Erythroblast (primary cell): ENCODE measurements around the gene GNA12.

Source experiments
- GATA1 ChIP-seq: IDR thresholded peaks from 2 replicates; pipeline ENCODE4 v1.6.1; 2011; ENCODE audit warnings: low read depth, mild to moderate bottlenecking, control low read depth, low read length, moderate library complexity
- POLR2A ChIP-seq: IDR thresholded peaks from 2 replicates; pipeline ENCODE4 v1.6.1; 2011; ENCODE audit warnings: mild to moderate bottlenecking, low read length

DNA sequence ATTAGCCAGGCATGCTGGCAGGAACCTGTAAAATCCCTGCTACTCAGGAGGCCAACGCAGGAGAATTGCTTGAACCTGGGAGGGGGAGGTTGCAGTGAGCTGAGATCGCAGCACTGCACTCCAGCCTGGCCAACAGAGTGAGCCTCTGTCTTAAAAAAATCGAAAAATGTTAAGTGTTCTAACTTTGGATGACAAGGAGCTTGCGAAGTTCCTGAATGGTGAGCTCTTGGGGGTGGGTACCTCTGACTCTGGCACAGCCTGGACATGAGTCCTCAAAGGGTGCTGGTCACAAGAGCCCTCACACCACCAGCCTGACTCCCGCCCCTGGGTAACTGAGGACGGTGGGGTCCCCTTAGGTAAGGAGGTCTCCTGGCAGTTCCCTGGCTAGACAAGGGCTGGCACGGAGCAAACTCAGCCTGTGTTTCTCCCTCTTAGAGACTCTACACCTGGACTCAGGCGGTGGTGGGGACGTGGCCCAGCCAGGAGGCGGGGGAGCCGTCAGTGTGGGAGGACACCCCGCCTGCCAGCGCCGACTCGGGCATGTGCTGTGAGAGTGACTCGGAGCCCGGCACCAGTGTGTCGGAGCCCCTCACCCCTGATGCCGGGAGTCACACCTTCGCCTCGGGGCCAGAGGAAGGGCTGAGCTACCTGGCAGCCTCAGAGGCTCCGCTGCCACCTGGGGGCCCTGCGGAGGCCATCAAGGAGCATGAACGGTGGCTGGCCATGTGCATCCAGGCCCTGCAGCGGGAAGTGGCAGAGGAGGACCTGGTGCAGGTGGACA lies 132.0 kb downstream of the GNA12 start:
- TF ChIP-seq POLR2A (no peak), GATA1 (no peak)
